Measurements from ENCODE around the gene KRTAP20-1.

DNA sequence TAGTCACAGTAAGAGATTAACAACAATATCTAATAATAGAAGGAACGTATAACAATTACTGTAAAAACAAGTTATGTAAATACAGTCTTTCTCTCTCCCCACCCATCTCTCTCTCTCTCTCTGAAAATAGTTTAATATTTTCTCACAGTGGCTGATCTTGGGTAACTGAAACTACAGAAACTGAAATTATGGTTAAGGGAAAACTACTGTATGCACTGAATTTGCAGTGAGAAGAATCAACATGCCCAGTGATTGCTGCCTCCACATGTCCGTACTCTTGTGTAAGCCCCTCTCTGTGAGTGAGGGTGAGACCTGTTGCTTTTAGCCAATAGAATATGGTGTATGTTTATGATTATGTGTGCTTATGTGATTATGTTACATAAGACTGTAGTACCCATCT lies 4.1 kb upstream of the KRTAP20-1 start:
- no peak for TF ChIP-seq POLR2AphosphoS5 (IDR thresholded peaks at IDR 0.05)
- TF ChIP-seq, protein P1, sequence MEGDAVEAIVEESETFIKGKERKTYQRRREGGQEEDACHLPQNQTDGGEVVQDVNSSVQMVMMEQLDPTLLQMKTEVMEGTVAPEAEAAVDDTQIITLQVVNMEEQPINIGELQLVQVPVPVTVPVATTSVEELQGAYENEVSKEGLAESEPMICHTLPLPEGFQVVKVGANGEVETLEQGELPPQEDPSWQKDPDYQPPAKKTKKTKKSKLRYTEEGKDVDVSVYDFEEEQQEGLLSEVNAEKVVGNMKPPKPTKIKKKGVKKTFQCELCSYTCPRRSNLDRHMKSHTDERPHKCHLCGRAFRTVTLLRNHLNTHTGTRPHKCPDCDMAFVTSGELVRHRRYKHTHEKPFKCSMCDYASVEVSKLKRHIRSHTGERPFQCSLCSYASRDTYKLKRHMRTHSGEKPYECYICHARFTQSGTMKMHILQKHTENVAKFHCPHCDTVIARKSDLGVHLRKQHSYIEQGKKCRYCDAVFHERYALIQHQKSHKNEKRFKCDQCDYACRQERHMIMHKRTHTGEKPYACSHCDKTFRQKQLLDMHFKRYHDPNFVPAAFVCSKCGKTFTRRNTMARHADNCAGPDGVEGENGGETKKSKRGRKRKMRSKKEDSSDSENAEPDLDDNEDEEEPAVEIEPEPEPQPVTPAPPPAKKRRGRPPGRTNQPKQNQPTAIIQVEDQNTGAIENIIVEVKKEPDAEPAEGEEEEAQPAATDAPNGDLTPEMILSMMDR (IDR thresholded peaks at IDR 0.05) = no peak
